HL-60 (cell line): ENCODE data around the gene B3GAT3.

ENCODE experiments used
- POLR2AphosphoS5 ChIP-seq: IDR thresholded peaks from 2 replicates; pipeline ENCODE4 v1.6.1; 2012; ENCODE audit warnings: low read depth
- TF ChIP-seq, protein P1 (sequence below): IDR thresholded peaks from one replicate; pipeline ENCODE4 v1.5.1; 2011; ENCODE audit warnings: low read length, control low read depth, inconsistent platforms; ENCODE audit not compliant: insufficient read depth

DNA sequence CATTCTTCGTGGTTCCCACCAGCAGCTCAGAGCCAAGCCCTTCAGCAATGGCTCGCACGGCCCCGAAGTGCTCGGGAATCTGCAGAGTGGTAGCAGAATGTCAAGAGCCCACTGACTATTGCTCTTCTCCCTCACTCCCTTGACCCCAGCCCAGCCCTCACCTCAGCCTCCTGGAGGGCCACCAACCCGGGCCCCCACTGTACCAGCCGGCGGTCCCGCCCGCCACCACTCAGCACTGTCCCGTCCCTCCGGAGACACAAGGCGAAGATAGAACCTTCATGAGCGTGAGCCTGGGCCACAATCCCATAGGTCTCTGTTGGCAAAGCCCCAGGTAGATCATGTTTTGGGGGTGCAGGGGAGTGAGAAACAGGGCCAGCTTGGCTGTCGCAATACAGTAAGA lies 15.9 kb downstream of the B3GAT3 start:
- TF ChIP-seq, protein P1, sequence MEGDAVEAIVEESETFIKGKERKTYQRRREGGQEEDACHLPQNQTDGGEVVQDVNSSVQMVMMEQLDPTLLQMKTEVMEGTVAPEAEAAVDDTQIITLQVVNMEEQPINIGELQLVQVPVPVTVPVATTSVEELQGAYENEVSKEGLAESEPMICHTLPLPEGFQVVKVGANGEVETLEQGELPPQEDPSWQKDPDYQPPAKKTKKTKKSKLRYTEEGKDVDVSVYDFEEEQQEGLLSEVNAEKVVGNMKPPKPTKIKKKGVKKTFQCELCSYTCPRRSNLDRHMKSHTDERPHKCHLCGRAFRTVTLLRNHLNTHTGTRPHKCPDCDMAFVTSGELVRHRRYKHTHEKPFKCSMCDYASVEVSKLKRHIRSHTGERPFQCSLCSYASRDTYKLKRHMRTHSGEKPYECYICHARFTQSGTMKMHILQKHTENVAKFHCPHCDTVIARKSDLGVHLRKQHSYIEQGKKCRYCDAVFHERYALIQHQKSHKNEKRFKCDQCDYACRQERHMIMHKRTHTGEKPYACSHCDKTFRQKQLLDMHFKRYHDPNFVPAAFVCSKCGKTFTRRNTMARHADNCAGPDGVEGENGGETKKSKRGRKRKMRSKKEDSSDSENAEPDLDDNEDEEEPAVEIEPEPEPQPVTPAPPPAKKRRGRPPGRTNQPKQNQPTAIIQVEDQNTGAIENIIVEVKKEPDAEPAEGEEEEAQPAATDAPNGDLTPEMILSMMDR = no peak
- TF ChIP-seq POLR2AphosphoS5 = no peak
